ENCODE measurements around the gene FRS2.
"Not testable (repeated sequence)": the region's sequence is repeated elsewhere in the genome, so short reads cannot be mapped to it uniquely, and the experiment has no call there.

Gene FRS2

GRCh38 chr12:69470189-69471075, at the start of gene FRS2:
Gene FRS2, plus strand, starts transcription at chr12:69470388. Its CDS starts 98,643 bp downstream, at chr12:69569031.
- peak; percentile 83 for DNase-seq (ENCODE audit: low spot score)

GRCh38 chr12:69421548-69421947, 48.6 kb upstream of the FRS2 start:
- no peak for DNase-seq (ENCODE audit: low spot score)

- no peak for DNase-seq (ENCODE audit: low spot score)
These were observed 46.9 kb upstream of the FRS2 start for GRCh38 chr12:69423037-69423905.

GRCh38 chr12:69425417-69425816, 44.8 kb upstream of the FRS2 start:
- no peak for DNase-seq (ENCODE audit: low spot score)

- DNase-seq (ENCODE audit: low spot score), result no peak
These were observed 41.7 kb upstream of the FRS2 start for GRCh38 chr12:69428351-69429073.

- no peak for DNase-seq (ENCODE audit: low spot score)
These were observed 39.1 kb upstream of the FRS2 start for GRCh38 chr12:69430942-69431590.

- DNase-seq (ENCODE audit: low spot score), result no peak
These were observed 38.5 kb upstream of the FRS2 start for GRCh38 chr12:69431591-69432222.

GRCh38 chr12:69433653-69434052, 36.5 kb upstream of the FRS2 start:
- DNase-seq (ENCODE audit: low spot score), result no peak

GRCh38 chr12:69435644-69436043, 34.5 kb upstream of the FRS2 start:
- DNase-seq (ENCODE audit: low spot score), result no peak

- no peak for DNase-seq (ENCODE audit: low spot score)
These were observed 33.1 kb upstream of the FRS2 start for GRCh38 chr12:69437073-69437472.

GRCh38 chr12:69438539-69438938, 31.6 kb upstream of the FRS2 start:
- DNase-seq (ENCODE audit: low spot score), result no peak

- no peak for DNase-seq (ENCODE audit: low spot score)
These were observed 30.2 kb upstream of the FRS2 start for GRCh38 chr12:69440016-69440415.

GRCh38 chr12:69440886-69441285, 29.3 kb upstream of the FRS2 start:
- no peak for DNase-seq (ENCODE audit: low spot score)

- DNase-seq (ENCODE audit: low spot score), result no peak
These were observed 27.3 kb upstream of the FRS2 start for GRCh38 chr12:69442894-69443293.

GRCh38 chr12:69443916-69444315, 26.3 kb upstream of the FRS2 start:
- DNase-seq (ENCODE audit: low spot score), result no peak

GRCh38 chr12:69447892-69448291, 22.3 kb upstream of the FRS2 start:
- DNase-seq (ENCODE audit: low spot score), result no peak

- DNase-seq (ENCODE audit: low spot score), result not testable (repeated sequence)
These were observed 17.5 kb upstream of the FRS2 start for GRCh38 chr12:69452598-69453132.

GRCh38 chr12:69456239-69456638, 13.9 kb upstream of the FRS2 start:
- no peak for DNase-seq (ENCODE audit: low spot score)

- no peak for DNase-seq (ENCODE audit: low spot score)
These were observed 12.8 kb upstream of the FRS2 start for GRCh38 chr12:69457433-69457832.

- no peak for DNase-seq (ENCODE audit: low spot score)
These were observed 10.7 kb upstream of the FRS2 start for GRCh38 chr12:69459477-69459876.

- DNase-seq (ENCODE audit: low spot score), result no peak
These were observed 5.8 kb upstream of the FRS2 start for GRCh38 chr12:69464428-69464827.

All from SW480 (cell line).